K562 (cell line): ENCODE measurements around the gene MFSD6L.

ENCODE experiments used
- BDP1 ChIP-seq: IDR thresholded peaks from 3 replicates; pipeline ENCODE4 v1.6.1; 2011; ENCODE audit not compliant: insufficient read length, insufficient read depth
- CTCF ChIP-seq, 3 experiments: IDR thresholded peaks in 2 of 3; conservative IDR thresholded peaks in 1 of 3; 2 replicates each; pipeline ENCODE4 v1.5.1; 2011 to 2012; ENCODE audit warnings: low read length in 3 of 3, mild to moderate bottlenecking in 3 of 3, control low read depth in 2 of 3, improper control_type of control experiment in 1 of 3, inconsistent platforms in 1 of 3, low read depth in 1 of 3, mixed read lengths in 1 of 3, moderate library complexity in 1 of 3; ENCODE audit not compliant: insufficient read depth in 2 of 3
- DPF2 ChIP-seq: fragments of 450-650 bp; IDR thresholded peaks from 2 replicates; pipeline ENCODE4 v1.6.1; 2016
- JUND ChIP-seq, 2 experiments: IDR thresholded peaks; 2 replicates in 1 of 2; 3 replicates in 1 of 2; pipeline ENCODE4 v1.6.1; 2011; ENCODE audit warnings: borderline replicate concordance in 2 of 2, low read depth in 2 of 2, low read length in 2 of 2, improper control_type of control experiment in 1 of 2, missing biosample characterization in 1 of 2, missing genetic modification characterization in 1 of 2, missing genetic modification reagents in 1 of 2
- SRSF7 ChIP-seq: fragments of 200-400 bp; formaldehyde crosslinking; optimal IDR thresholded peaks from 2 replicates; pipeline ENCODE3; 2017; ENCODE audit warnings: mild to moderate bottlenecking, low read depth, low read length

GRCh38 chr17:8836821-8837562 lies 37.8 kb upstream of the MFSD6L start:
- no peak for TF ChIP-seq CTCF (IDR thresholded peaks at IDR 0.05 in 2 of 3, conservative IDR thresholded peaks at IDR 0.05 in 1 of 3; ENCODE audit: insufficient read depth in 2 of 3, low read depth in 1 of 3, low read length in 3 of 3)
- TF ChIP-seq BDP1, result no peak
- TF ChIP-seq DPF2, result no peak
- TF ChIP-seq SRSF7, result no peak
- no peak for TF ChIP-seq JUND (IDR thresholded peaks at IDR 0.05; ENCODE audit: borderline replicate concordance, low read depth, low read length)
- no peak for TF ChIP-seq JUND (tag; IDR thresholded peaks at IDR 0.05; ENCODE audit: borderline replicate concordance, low read depth, low read length)
